Left lung (tissue), 14 donors: Measurements from ENCODE around the gene ZNF774. TPM values are rescaled to one million over a fixed set of nuclear protein-coding genes. Genes with fewer than 3 reads are reported as not detected.
A peak's percentile ranks its signal among the peaks of the same experiment; 100 is the strongest.
"Not testable (repeated sequence)": the region's sequence is repeated elsewhere in the genome, so short reads cannot be mapped to it uniquely, and the experiment has no call there.

Source experiments
- ATAC-seq: fragments of 200-7000 bp; cut with Tn5 transposase; one replicate; pipeline ENCODE4 v1.9.1; 2020; ENCODE audit warnings: moderate library complexity
- DNase-seq, 4 donors: peaks; one replicate each; pipeline ENCODE4 v3.0.0-alpha.2; 2013 to 2020
- H3K27ac ChIP-seq, 2 donors: fragments of 200-600 bp; sonication (generic) in 1 of 2; one replicate each; pipeline versions ENCODE4 v1.5.0 to v1.8.0; 2020 to 2021
- H3K27me3 ChIP-seq, 2 donors: fragments of 200-600 bp; sonication (generic) in 1 of 2; one replicate each; pipeline versions ENCODE4 v1.5.0 to v1.8.0; 2020 to 2021
- H3K36me3 ChIP-seq, 2 donors: fragments of 200-600 bp; sonication (generic) in 1 of 2; one replicate each; pipeline versions ENCODE4 v1.5.0 to v1.8.0; 2020 to 2021
- H3K4me1 ChIP-seq, 2 donors: fragments of 200-600 bp; one replicate each; pipeline ENCODE4 v1.8.0; 2021
- H3K4me3 ChIP-seq, 2 donors: fragments of 200-600 bp; sonication (generic) in 1 of 2; one replicate each; pipeline versions ENCODE4 v1.5.0 to v1.8.0; 2020 to 2021; ENCODE audit warnings: mild to moderate bottlenecking in 1 of 2
- H3K9me3 ChIP-seq, 2 donors: fragments of 200-600 bp; sonication (generic) in 1 of 2; one replicate each; pipeline versions ENCODE4 v1.5.0 to v1.8.0; 2020 to 2021
- intact Hi-C, 2 donors: fragments of 100-400 bp; cut with DNase I; formaldehyde crosslinking; loops; one replicate each; pipeline versions ENCODE4 v1.11.2 to v1.14.2; 2022
- long read RNA-seq, 12 donors: library from polyadenylated mRNA in 2 of 12; unstranded in 2 of 12; transcript quantifications; one replicate each; pipeline ENCODE4 v2.0.0 and lab custom pipeline, GENCODE V29; 2019 to 2026
- polyA plus RNA-seq, 6 donors: library from polyadenylated mRNA; unstranded; fragments of 120-200 nt; gene quantifications; one replicate each; pipeline ENCODE4 v1.2.1, GENCODE V29; 2013; ENCODE audit not compliant: insufficient read length in 6 of 6
- total RNA-seq, 2 donors: library from RNA; stranded (reverse); fragmentation: NEBNext Ultra II Directional; extraction: Animal tissue kit (Norgen Biotek cat#: 25700); gene quantifications; one replicate each; pipeline ENCODE4 v1.2.1, GENCODE V29; 2021
- TF ChIP-seq, protein P1 (sequence below), 2 donors: fragments of 200-600 bp; sonication (generic) in 1 of 2; IDR thresholded peaks; one replicate each; pipeline versions ENCODE4 v1.5.0 to v1.8.0; 2021; ENCODE audit warnings: antibody characterized with exemption in 2 of 2
- donor health status: DM: no; HTN: yes; CAD: no.
- donor health status: DM: no; HTN: no; CAD: no.

The ZNF774 gene
- total RNA-seq: 1 to 10 TPM; 3.6 to 5.4 TPM
- polyA plus RNA-seq: 1 to 10 TPM; 5.1 to 6.6 (median 6.1) TPM
- long read RNA-seq, donor 1, partial matches to known transcripts: 0 of 4 reads
- long read RNA-seq, donor 1, other reads (novel, unspliced or antisense): 0 of 4 reads
- long read RNA-seq, donor 2: 0 reads
- long read RNA-seq, donor 3: 0 reads
- long read RNA-seq, donor 4: 0 reads
- long read RNA-seq, donor 5, partial matches to known transcripts: 0 of 1 reads
- long read RNA-seq, donor 5, other reads (novel, unspliced or antisense): 0 of 1 reads
- long read RNA-seq, donor 6: 0 reads
- long read RNA-seq, donor 7, partial matches to known transcripts: 0 of 1 reads
- long read RNA-seq, donor 7, other reads (novel, unspliced or antisense): 0 of 1 reads
- long read RNA-seq, donor 8: 0 reads
- long read RNA-seq, donor 9: 0 reads
- long read RNA-seq, donor 10: 0 reads
- long read RNA-seq, donor 11: 0 reads
- long read RNA-seq, donor 12, partial matches to known transcripts: 0 of 2 reads
- long read RNA-seq, donor 12, other reads (novel, unspliced or antisense): 0 of 2 reads

DNA sequence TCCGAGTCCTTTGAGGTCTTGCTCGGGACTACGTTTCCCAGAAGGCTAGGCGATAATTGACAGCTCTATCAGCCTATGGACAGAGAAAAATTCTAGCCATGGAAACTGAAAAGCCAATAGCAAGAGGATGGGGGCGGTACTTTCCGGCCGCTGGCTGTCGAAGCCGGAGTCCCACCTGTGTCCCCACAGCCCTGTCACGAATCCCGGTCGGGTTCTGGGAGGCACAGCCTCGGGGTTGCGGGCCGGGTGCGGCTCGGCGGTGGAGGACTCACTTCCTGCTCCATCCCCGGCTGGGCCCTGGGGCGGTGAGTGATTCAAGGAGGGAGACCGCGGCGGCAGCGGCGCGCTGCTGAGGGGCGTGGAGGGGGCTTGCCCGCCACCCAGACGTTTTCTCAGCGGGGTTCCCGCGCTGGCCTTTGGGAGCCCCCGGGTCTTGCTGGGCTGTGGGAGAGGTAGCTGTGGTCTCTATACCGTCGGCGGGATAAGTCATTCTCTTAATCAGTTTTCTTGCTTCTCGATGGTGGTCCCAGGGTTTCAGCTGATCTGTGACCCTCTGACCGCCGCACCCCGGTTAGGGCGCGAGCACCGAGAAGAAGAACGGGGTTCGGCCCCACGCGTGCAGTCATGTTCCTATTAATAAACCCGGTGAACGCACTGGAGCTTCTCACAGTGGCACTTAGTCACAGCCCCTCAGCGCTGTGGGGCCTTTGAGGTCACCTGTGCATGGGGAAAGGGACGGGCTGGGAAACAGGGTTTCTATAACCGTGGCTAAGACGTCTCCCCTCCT is at the start of gene ZNF774:
Gene ZNF774, plus strand, starts transcription at position 178 of the 787 bp plus-strand sequence. CDS start 2,377 bp downstream, outside the sequence.
- Histone ChIP-seq H3K27me3 (no peaks in the 10 kb centered on the region), H3K9me3 (no peaks in the 10 kb centered on the region), H3K27ac (peak within 1 kb of the TSS in 1 of 2 donors; percentile 57), H3K4me3 (peak within 1 kb of the TSS; percentile 64 to 68), H3K4me1 (peaks cover 0 to 10% of the 10 kb centered on the region in 2 donors), H3K36me3 (no peaks in the 10 kb centered on the region)
- ATAC-seq: peak; percentile 99
- intact Hi-C loops: no loop called here
- peak; percentile 91 to 96 (median 94) for DNase-seq
- TF ChIP-seq, protein P1, sequence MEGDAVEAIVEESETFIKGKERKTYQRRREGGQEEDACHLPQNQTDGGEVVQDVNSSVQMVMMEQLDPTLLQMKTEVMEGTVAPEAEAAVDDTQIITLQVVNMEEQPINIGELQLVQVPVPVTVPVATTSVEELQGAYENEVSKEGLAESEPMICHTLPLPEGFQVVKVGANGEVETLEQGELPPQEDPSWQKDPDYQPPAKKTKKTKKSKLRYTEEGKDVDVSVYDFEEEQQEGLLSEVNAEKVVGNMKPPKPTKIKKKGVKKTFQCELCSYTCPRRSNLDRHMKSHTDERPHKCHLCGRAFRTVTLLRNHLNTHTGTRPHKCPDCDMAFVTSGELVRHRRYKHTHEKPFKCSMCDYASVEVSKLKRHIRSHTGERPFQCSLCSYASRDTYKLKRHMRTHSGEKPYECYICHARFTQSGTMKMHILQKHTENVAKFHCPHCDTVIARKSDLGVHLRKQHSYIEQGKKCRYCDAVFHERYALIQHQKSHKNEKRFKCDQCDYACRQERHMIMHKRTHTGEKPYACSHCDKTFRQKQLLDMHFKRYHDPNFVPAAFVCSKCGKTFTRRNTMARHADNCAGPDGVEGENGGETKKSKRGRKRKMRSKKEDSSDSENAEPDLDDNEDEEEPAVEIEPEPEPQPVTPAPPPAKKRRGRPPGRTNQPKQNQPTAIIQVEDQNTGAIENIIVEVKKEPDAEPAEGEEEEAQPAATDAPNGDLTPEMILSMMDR (IDR thresholded peaks at IDR 0.05): no peak

DNA sequence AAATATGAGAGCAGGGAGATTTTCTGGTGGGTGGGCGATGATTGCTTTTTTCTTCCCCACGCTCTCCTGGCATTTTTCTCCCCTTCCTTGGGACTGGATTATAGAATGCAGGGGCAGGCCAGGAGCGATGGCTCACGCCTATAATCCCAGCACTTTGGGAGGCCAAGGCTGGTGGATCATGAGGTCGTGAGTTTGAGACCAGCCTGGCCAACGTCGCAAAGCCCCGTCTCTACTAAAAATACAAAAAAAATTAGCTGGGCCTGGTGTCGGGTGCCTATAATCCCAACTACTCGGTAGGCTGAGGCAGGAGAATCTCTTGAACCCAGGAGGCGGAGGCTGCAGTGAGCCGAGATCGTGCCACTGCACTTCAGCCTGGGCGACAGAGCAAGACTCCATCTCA is 46.7 kb upstream of the ZNF774 start:
- H3K27me3 ChIP-seq, ATAC-seq, H3K9me3 ChIP-seq, DNase-seq, H3K36me3 ChIP-seq, intact Hi-C loops, H3K27ac ChIP-seq, H3K4me3 ChIP-seq: not testable (repeated sequence)
- peaks cover 13 to 14% of the 10 kb centered on the region in 2 donors for H3K4me1 ChIP-seq

DNA sequence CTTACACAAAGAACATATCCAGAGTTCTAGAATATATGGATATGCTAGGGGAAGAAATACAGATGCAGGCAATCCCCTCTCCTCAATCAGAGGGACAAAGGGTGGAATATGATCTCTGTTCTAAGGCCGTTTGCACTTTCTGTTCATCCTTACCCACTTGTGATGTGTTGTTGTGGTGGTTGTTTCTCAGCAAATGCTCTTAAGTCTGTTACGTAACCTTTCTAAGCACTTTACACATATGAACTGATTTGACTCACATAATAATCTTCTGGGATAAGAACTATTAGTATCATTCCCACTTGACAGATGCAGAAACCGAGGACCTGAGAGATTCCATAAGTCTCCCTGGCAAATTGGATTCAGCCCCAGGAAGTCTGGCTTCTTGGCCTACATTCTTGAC is 46.2 kb upstream of the ZNF774 start:
- H3K9me3 ChIP-seq: no peaks in the 10 kb centered on the region
- H3K4me3 ChIP-seq: no peak overlapping the region
- H3K27me3 ChIP-seq: no peaks in the 10 kb centered on the region
- intact Hi-C loops: no loop called here
- H3K36me3 ChIP-seq: no peaks in the 10 kb centered on the region
- DNase-seq (no peak), ATAC-seq (peak; percentile 63)
- TF ChIP-seq, protein P1 (IDR thresholded peaks at IDR 0.05): no peak
- peaks cover 13 to 14% of the 10 kb centered on the region in 2 donors for H3K4me1 ChIP-seq
- H3K27ac ChIP-seq: no peak overlapping the region

GRCh38 chr15:90306560-90306959 is 45.5 kb upstream of the ZNF774 start:
- ATAC-seq (peak; percentile 48), DNase-seq (no peak)
- no peaks in the 10 kb centered on the region for H3K36me3 ChIP-seq
- no peaks in the 10 kb centered on the region for H3K27me3 ChIP-seq
- peaks cover 7 to 14% of the 10 kb centered on the region in 2 donors for H3K4me1 ChIP-seq
- no peaks in the 10 kb centered on the region for H3K9me3 ChIP-seq
- no peak overlapping the region for H3K4me3 ChIP-seq
- intact Hi-C loops: no loop called here
- no peak overlapping the region for H3K27ac ChIP-seq
- TF ChIP-seq, protein P1 (IDR thresholded peaks at IDR 0.05): no peak

- ATAC-seq: no peak
- intact Hi-C loops: no loop called here
- no peak overlapping the region for H3K27ac ChIP-seq
- H3K9me3 ChIP-seq: no peaks in the 10 kb centered on the region
- no peaks in the 10 kb centered on the region for H3K36me3 ChIP-seq
- no peak for DNase-seq
- TF ChIP-seq, protein P1 (IDR thresholded peaks at IDR 0.05): no peak
- no peaks in the 10 kb centered on the region for H3K27me3 ChIP-seq
- peaks cover 7 to 14% of the 10 kb centered on the region in 2 donors for H3K4me1 ChIP-seq
- H3K4me3 ChIP-seq: no peak overlapping the region
These were observed 44.4 kb upstream of the ZNF774 start for GRCh38 chr15:90307661-90308060.
